Esophagus squamous epithelium (tissue), 4 donors: ENCODE data around the gene SLC34A1.

Experiments used
- POLR2A ChIP-seq, 4 donors: fragments of 450-650 bp; IDR thresholded peaks; one replicate each; pipeline ENCODE4 v1.6.1; 2017; ENCODE audit warnings: antibody characterized with exemption in 4 of 4, mild to moderate bottlenecking in 4 of 4, moderate library complexity in 3 of 4
- TF ChIP-seq, protein P1 (sequence below), 6 experiments: fragments of 450-650 bp in 4 of 6; fragments of 200-600 bp in 2 of 6; sonication (generic) in 2 of 6; IDR thresholded peaks; one replicate each; pipeline ENCODE4 v1.5.1; 2016 to 2019; ENCODE audit warnings: antibody characterized with exemption in 6 of 6, mild to moderate bottlenecking in 4 of 6, moderate library complexity in 4 of 6

DNA sequence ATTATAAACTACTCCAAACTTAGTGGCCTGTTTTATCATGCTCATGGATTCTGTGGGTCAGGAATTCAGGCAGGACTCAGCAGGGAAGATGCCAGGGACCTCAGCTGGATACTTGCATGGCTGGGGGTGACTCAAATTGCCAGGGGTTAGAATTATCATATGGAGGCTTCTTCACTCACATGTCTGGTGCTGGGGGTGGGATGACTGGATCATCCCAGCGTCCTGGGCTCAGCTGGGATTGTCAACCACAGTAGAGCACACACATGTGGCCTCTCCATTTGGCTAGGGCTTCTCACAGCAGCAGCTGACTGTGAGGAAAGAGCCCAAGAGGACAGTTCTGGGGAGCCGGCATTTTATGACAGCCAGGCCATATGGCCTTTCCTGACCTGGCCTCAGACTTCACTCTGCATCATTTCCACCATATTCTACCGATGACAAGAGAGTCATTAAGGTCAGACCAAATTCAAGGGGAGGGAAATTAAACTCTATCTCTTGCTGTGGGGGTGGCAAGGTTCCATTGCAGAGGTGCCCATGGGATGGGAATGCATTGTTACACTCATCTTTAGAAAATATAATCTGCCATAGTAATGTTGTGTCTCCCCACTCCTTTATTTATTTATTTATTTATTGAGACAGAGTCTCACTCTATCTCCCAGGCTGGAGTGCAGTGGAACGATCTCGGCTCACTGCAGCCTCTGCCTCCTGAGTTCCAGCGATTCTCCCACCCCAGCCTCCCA lies 37.0 kb downstream of the SLC34A1 start:
- no peak for TF ChIP-seq POLR2A (IDR thresholded peaks at IDR 0.05)
- TF ChIP-seq, protein P1, sequence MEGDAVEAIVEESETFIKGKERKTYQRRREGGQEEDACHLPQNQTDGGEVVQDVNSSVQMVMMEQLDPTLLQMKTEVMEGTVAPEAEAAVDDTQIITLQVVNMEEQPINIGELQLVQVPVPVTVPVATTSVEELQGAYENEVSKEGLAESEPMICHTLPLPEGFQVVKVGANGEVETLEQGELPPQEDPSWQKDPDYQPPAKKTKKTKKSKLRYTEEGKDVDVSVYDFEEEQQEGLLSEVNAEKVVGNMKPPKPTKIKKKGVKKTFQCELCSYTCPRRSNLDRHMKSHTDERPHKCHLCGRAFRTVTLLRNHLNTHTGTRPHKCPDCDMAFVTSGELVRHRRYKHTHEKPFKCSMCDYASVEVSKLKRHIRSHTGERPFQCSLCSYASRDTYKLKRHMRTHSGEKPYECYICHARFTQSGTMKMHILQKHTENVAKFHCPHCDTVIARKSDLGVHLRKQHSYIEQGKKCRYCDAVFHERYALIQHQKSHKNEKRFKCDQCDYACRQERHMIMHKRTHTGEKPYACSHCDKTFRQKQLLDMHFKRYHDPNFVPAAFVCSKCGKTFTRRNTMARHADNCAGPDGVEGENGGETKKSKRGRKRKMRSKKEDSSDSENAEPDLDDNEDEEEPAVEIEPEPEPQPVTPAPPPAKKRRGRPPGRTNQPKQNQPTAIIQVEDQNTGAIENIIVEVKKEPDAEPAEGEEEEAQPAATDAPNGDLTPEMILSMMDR (IDR thresholded peaks at IDR 0.05), result no peak
